AG09319 (cell line): ENCODE data around the gene SOX1.

Experiments
- DNase-seq: peaks from one replicate; pipeline ENCODE4 v3.0.0-alpha.2; 2010; ENCODE audit warnings: low read depth; ENCODE audit errors: extremely low read depth
- TF ChIP-seq, protein P1 (sequence below): IDR thresholded peaks from 2 replicates; pipeline ENCODE4 v1.5.1; 2011; ENCODE audit warnings: low read depth, mild to moderate bottlenecking, inconsistent platforms, low read length, moderate library complexity

The SOX1 gene

DNA sequence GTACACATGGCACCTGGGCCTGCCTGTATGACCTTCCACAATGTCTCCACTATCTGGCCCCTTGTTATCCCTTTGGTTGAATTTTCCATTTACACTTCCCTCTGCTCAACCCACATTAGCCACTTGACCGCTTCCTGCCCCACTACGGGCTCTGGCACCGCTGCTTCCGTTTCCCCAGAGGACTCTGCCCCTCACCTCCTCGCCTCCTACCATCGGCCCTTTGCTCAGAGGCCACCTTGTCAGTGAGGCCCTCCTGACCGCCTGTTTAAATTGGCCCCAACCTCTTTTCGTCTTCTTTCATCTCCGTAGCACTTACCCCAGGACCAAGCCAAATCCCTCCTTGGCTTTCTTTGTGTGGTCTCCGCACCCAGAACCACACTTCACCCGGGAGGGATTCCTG, 47.4 kb downstream of the SOX1 start:
- DNase-seq = no peak
- TF ChIP-seq, protein P1, sequence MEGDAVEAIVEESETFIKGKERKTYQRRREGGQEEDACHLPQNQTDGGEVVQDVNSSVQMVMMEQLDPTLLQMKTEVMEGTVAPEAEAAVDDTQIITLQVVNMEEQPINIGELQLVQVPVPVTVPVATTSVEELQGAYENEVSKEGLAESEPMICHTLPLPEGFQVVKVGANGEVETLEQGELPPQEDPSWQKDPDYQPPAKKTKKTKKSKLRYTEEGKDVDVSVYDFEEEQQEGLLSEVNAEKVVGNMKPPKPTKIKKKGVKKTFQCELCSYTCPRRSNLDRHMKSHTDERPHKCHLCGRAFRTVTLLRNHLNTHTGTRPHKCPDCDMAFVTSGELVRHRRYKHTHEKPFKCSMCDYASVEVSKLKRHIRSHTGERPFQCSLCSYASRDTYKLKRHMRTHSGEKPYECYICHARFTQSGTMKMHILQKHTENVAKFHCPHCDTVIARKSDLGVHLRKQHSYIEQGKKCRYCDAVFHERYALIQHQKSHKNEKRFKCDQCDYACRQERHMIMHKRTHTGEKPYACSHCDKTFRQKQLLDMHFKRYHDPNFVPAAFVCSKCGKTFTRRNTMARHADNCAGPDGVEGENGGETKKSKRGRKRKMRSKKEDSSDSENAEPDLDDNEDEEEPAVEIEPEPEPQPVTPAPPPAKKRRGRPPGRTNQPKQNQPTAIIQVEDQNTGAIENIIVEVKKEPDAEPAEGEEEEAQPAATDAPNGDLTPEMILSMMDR = no peak

DNA sequence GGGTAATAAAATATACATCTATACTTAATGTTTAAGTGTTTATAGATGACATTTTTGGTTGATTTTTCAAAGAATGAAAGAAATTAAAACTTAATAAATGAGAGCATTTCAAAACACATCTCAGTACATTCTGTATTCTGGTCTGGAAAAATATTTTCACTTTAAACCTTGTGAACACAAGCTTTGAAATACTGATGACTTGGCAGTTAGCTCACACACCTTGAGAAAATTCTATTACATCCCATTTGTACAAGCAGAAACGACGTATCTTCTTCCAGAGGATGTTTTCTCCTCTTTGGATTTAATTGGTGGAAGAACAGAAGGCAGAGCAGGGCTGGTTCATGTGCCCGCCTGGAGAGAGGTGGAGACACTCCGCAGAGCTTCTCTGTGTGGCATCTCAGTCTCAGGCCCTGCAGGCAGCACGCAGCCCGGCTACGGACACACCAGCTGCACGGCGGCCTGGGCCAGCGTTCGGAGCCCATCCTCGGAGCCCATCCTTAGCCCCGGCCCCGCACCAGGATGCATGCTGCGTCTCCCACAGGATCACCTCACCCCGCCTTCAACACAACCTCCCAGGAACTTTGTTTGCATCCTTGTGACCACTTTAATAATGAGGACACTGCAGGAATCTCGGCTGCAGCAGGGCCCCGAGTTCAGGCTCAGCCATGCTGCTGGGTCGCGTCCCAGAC, 48.6 kb downstream of the SOX1 start:
- TF ChIP-seq, protein P1 = no peak
- no peak for DNase-seq

DNA sequence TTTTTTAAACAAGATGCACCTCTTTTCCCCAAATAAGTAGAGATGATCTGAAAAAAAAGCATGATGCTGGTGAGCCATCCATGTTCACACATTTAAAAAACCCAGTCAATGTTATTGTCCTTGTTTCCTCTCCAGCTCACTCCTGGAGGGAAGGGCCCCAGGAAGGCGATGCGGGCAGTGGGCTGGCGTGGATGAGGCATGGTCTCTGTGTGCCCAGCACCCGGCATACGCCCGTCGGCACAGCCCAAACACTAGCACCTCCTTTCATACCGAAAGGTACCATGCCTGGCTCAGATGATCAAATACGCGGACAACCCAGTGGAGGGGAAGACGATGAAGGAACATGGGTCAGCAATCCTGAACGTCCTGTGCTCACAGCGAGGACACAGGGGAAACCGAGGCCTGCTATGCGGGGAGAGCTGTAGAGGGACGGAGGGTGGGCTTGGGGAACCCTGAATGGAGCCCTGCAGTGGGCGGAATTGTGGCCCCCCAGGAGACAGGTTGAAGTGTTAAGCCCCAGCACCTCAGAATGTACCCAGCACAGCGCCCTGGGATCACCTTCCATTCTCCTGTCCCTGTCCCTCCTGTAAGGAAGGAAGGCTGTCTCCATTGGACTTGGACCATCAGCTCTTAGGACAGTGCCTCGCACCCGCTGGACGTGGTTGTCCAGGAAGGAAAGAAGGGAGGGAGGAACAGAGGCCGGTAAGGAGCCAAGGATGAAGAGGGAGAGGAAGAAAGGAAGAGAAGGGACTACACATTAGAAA, 49.4 kb downstream of the SOX1 start:
- DNase-seq = no peak
- TF ChIP-seq, protein P1 = no peak

DNA sequence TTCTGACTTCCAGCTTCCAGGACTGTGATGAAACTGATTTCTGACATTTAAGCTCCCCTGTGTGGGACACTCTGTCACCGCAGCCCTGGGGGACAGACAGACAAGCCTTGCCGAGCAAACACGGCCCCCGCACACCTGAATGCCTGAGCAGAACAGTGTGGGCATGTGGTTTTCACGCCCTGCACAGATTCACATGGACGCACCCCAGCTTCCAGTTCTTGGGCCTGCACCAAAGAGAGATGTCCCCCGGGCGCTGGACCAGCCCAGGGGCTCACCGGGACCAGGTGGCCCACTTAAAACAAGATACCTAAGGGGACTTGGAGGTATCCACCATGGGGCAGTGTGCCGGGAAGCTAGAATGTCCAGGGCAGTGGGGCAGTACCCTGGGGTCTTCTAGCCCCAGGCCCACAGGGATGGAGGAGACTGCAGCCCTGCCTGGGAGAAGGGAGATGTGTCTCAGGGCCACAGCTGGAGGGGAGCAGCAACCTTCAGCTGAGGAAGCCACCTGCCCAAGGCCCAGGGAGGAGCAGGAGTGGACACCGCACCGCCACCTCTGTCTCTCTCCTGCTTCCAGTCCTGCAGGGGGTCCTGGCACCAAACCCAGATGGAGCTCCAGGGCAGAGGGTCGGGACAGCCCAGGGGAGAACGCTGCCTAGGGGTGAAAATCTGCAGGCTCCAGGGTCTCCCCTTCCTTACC, 50.5 kb downstream of the SOX1 start:
- no peak for DNase-seq
- TF ChIP-seq, protein P1 = no peak

DNA sequence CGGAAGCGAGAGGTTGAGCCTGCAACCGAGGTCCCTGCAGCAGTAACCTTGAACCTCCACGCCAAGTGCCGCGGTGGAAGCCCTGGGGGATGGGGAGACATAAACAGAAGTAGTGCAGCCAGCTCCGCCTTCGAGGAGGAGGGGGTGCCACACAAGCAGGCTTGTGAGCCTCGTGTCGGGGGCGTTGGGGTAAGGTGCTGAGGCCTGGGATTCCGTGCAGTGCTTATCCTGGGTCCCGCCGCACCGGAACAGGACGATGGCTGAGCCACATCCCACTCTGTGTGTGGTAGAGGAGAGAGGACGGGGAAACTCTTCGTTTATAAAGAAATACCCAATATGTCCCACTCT, 51.0 kb downstream of the SOX1 start:
- no peak for DNase-seq
- TF ChIP-seq, protein P1 = no peak

DNA sequence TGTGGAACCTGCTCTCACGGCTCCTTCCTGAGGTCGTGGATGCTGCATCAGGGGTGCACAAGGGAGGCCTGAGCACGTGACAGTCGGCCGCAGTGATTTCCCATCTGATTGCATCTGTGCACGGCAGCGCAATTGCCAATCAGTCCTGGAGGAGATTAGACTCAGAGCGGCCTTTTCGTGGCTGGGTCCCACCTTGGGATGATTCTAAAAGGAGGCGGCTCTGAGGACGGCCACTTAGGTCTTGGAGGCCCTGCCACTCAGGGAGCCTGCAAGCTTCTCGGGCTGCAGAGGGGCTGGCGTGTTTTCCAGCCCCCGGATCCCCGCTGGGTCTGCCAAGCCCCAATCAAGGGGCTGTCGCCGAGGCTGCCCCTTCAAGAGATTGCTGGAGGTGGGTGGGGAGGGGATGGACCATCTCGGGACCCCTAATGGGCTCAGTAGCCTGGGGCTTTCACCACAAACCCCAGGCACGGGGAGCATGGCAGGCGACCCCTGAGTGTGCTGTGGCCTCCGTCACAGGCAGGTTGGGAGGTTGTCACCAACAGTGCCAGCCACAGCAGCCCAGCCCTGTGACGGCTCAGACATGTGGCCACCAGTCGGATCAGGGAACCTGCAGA, 51.6 kb downstream of the SOX1 start:
- TF ChIP-seq, protein P1 = no peak
- DNase-seq = no peak
